GM18951 (cell line): ENCODE results near the gene PPFIA3.

Source experiments
- POLR2A ChIP-seq: IDR thresholded peaks from 4 replicates; pipeline ENCODE4 v1.6.1; 2011; ENCODE audit warnings: mild to moderate bottlenecking; ENCODE audit not compliant: insufficient read length, insufficient read depth; ENCODE audit errors: extremely low read depth
- in situ Hi-C: fragments of 300-500 bp; cut with MboI; formaldehyde crosslinking; loops from one replicate; pipeline ENCODE4 v1.12.0; 2022; ENCODE audit warnings: low sequenced_read_pairs, mixed read lengths, inconsistent platforms; ENCODE audit not compliant: unreplicated experiment

Gene PPFIA3

GRCh38 chr19:49182848-49183375 is 63.6 kb downstream of the PPFIA3 start:
- in situ Hi-C loops: no loop called here
- TF ChIP-seq POLR2A: no peak

- in situ Hi-C loops: no loop called here
- TF ChIP-seq POLR2A: no peak
Measured at GRCh38 chr19:49186108-49186507, 66.8 kb downstream of the PPFIA3 start.

- in situ Hi-C loops: no loop called here
- TF ChIP-seq POLR2A: no peak
Measured at GRCh38 chr19:49188626-49189200, 69.4 kb downstream of the PPFIA3 start.

- TF ChIP-seq POLR2A: no peak
- in situ Hi-C loops: no loop called here
Measured at GRCh38 chr19:49189259-49189658, 69.9 kb downstream of the PPFIA3 start.

- in situ Hi-C loops: loop anchor here (10.0 kb wide), 1 partner anchor 96 kb away; no protein-coding TSS in a partner anchor
- TF ChIP-seq POLR2A: no peak
Measured at GRCh38 chr19:49190781-49191180, 71.4 kb downstream of the PPFIA3 start.

- in situ Hi-C loops: loop anchor here (10.0 kb wide), 1 partner anchor 99 kb away; no protein-coding TSS in a partner anchor
- no peak for TF ChIP-seq POLR2A
Measured at GRCh38 chr19:49193822-49194394, 74.6 kb downstream of the PPFIA3 start.

GRCh38 chr19:49194408-49194807 is 75.1 kb downstream of the PPFIA3 start:
- TF ChIP-seq POLR2A: no peak
- in situ Hi-C loops: loop anchor here (10.0 kb wide), 1 partner anchor 100 kb away; no protein-coding TSS in a partner anchor

- TF ChIP-seq POLR2A: no peak
Measured at GRCh38 chr19:49196527-49197240, 77.3 kb downstream of the PPFIA3 start.

GRCh38 chr19:49200238-49200862 is 81.0 kb downstream of the PPFIA3 start:
- in situ Hi-C loops: no loop called here
- TF ChIP-seq POLR2A: no peak

More at GRCh38 chr19:49196527-49197240, 77.3 kb downstream of the PPFIA3 start:
- in situ Hi-C loops: loop anchor here (10.0 kb wide), 1 partner anchor 102 kb away; no protein-coding TSS in a partner anchor
